Hindlimb muscle (tissue), 1 donor: ENCODE measurements around the gene SHBG. TPM values are rescaled to one million over a fixed set of nuclear protein-coding genes. Genes with fewer than 3 reads are reported as not detected.
"Not testable (repeated sequence)": the region's sequence is repeated elsewhere in the genome, so short reads cannot be mapped to it uniquely, and the experiment has no call there.

Experiments
- DNase-seq: peaks from one replicate; pipeline ENCODE4 v3.0.0-alpha.2; 2013
- polyA plus RNA-seq: library from polyadenylated mRNA; unstranded; fragments of 120-200 nt; gene quantifications from one replicate; pipeline ENCODE4 v1.2.1, GENCODE V29; 2013; ENCODE audit not compliant: insufficient read length

SHBG gene
- polyA plus RNA-seq, 1 donor, result 1.0 TPM

- DNase-seq, result no peak
Observed at GRCh38 chr17:7611635-7612293, 18.2 kb upstream of the SHBG start.

GRCh38 chr17:7612294-7612640 lies 17.7 kb upstream of the SHBG start:
- no peak for DNase-seq

GRCh38 chr17:7613769-7614424 lies 16.0 kb upstream of the SHBG start:
- DNase-seq, result no peak

GRCh38 chr17:7614425-7615264 lies 15.3 kb upstream of the SHBG start, which contains the start of gene FXR2:
FXR2 (minus strand) TSS chr17:7614897; CDS start chr17:7614532, 365 bp downstream.
- DNase-seq, result peak; percentile 100

- no peak for DNase-seq
Observed at GRCh38 chr17:7615265-7615747, 14.6 kb upstream of the SHBG start.

GRCh38 chr17:7618608-7619007 lies 11.3 kb upstream of the SHBG start:
- DNase-seq, result no peak

GRCh38 chr17:7620835-7621234 lies 9.1 kb upstream of the SHBG start:
- DNase-seq, result no peak

GRCh38 chr17:7623661-7624060 lies 6.3 kb upstream of the SHBG start:
- no peak for DNase-seq

- not testable (repeated sequence) for DNase-seq
Observed at GRCh38 chr17:7625749-7626148, 4.2 kb upstream of the SHBG start.

GRCh38 chr17:7626307-7626706 lies 3.6 kb upstream of the SHBG start:
- DNase-seq, result no peak

- no peak for DNase-seq
Observed at GRCh38 chr17:7626956-7627249, 3.0 kb upstream of the SHBG start.

- DNase-seq, result peak; percentile 94
Observed at GRCh38 chr17:7627250-7628121, 2.4 kb upstream of the SHBG start, which contains the start of gene SAT2. SAT2 (minus strand) TSS chr17:7627821; CDS start chr17:7627635, 186 bp downstream.

GRCh38 chr17:7631398-7632380 lies 1.8 kb downstream of the SHBG start:
- no peak for DNase-seq

- DNase-seq, result no peak
Observed at GRCh38 chr17:7632492-7632894, 2.6 kb downstream of the SHBG start.

- no peak for DNase-seq
Observed at GRCh38 chr17:7633093-7633492, 3.2 kb downstream of the SHBG start.

GRCh38 chr17:7634384-7634783 lies 4.4 kb downstream of the SHBG start:
- peak; percentile 69 for DNase-seq

GRCh38 chr17:7636163-7636562 lies 6.2 kb downstream of the SHBG start:
- DNase-seq, result no peak

- DNase-seq, result no peak
Observed at GRCh38 chr17:7640783-7641182, 10.8 kb downstream of the SHBG start.

- DNase-seq, result not testable (repeated sequence)
Observed at GRCh38 chr17:7641635-7642034, 11.7 kb downstream of the SHBG start.

- DNase-seq, result no peak
Observed at GRCh38 chr17:7644775-7645174, 14.8 kb downstream of the SHBG start.

GRCh38 chr17:7646457-7646856 lies 16.5 kb downstream of the SHBG start:
- DNase-seq, result peak; percentile 47
